Measurements from ENCODE around the gene CELF2.

The CELF2 gene

GRCh38 chr10:11313463-11313862, 295.8 kb downstream of the CELF2 start:
- no peak overlapping the region for H3K18ac ChIP-seq (ENCODE audit: low read length)
- H3K4me1 ChIP-seq (ENCODE audit: control insufficient read depth in 2 of 2, insufficient read depth in 1 of 2, low read depth in 1 of 2, low read length in 2 of 2), result no peaks in the 10 kb centered on the region
- no peak overlapping the region for H3K14ac ChIP-seq (ENCODE audit: low read length)
- no peaks in the 10 kb centered on the region for H3K79me1 ChIP-seq (ENCODE audit: low read depth, low read length)
- H3K4me3 ChIP-seq (ENCODE audit: low read length in 2 of 2), result no peak overlapping the region
- H3K23ac ChIP-seq (ENCODE audit: low read depth, low read length, poor library complexity), result no peak overlapping the region
- H2BK5ac ChIP-seq (ENCODE audit: low read length), result no peak overlapping the region
- H2BK15ac ChIP-seq (ENCODE audit: low read length), result no peak overlapping the region
- WGBS, 2 donors (ENCODE audit: extremely low coverage in 2 of 2, insufficient read length in 2 of 2, insufficient replicate concordance in 1 of 2), result no CpG with 5 or more reads among the region's 1 CpG
- H4K91ac ChIP-seq (ENCODE audit: low read depth, low read length, poor library complexity), result no peak overlapping the region
- no peak overlapping the region for H3K4ac ChIP-seq (ENCODE audit: low read length)
- H2AFZ ChIP-seq (ENCODE audit: low read length), result no peak overlapping the region
- no peak overlapping the region for H3K27ac ChIP-seq (replicated peaks; ENCODE audit: low read length)
- peaks cover 13 to 17% of the 10 kb centered on the region in 2 donors for H3K36me3 ChIP-seq (replicated peaks in 1 of 2; ENCODE audit: control insufficient read depth in 2 of 2, insufficient read depth in 2 of 2, low read length in 2 of 2)
- H3K9ac ChIP-seq (ENCODE audit: low read depth, low read length, poor library complexity), result no peak overlapping the region
- no peak for DNase-seq (ENCODE audit: low spot score)
- no peak overlapping the region for H2BK12ac ChIP-seq (ENCODE audit: low read length)
- peaks cover 5 to 35% of the 10 kb centered on the region in 2 donors for H3K9me3 ChIP-seq (replicated peaks in 1 of 2; ENCODE audit: control insufficient read depth in 2 of 2, insufficient read depth in 1 of 2, low read depth in 1 of 2, low read length in 2 of 2)
- H2BK120ac ChIP-seq (ENCODE audit: low read depth, low read length), result no peak overlapping the region
- no peaks in the 10 kb centered on the region for H3K27me3 ChIP-seq (ENCODE audit: control insufficient read depth in 3 of 3, insufficient read depth in 3 of 3, low read depth in 1 of 3, low read length in 3 of 3)
- no peak overlapping the region for H3K4me2 ChIP-seq (ENCODE audit: insufficient read depth, low read length, poor library complexity, severe bottlenecking)
- H2AK5ac ChIP-seq (ENCODE audit: low read depth, low read length), result no peak overlapping the region
- H4K8ac ChIP-seq (ENCODE audit: low read depth, low read length), result no peak overlapping the region

- no peak overlapping the region for H2AK5ac ChIP-seq (ENCODE audit: low read depth, low read length)
- H3K4ac ChIP-seq (ENCODE audit: low read length), result no peak overlapping the region
- no peak overlapping the region for H3K14ac ChIP-seq (ENCODE audit: low read length)
- H3K23ac ChIP-seq (ENCODE audit: low read depth, low read length, poor library complexity), result no peak overlapping the region
- no peak overlapping the region for H4K8ac ChIP-seq (ENCODE audit: low read depth, low read length)
- peaks cover 1 to 16% of the 10 kb centered on the region in 2 donors for H3K4me1 ChIP-seq (ENCODE audit: control insufficient read depth in 2 of 2, insufficient read depth in 1 of 2, low read depth in 1 of 2, low read length in 2 of 2)
- no peak overlapping the region for H2BK15ac ChIP-seq (ENCODE audit: low read length)
- no peak overlapping the region for H2BK5ac ChIP-seq (ENCODE audit: low read length)
- H3K9me3 ChIP-seq (replicated peaks in 1 of 2; ENCODE audit: control insufficient read depth in 2 of 2, insufficient read depth in 1 of 2, low read depth in 1 of 2, low read length in 2 of 2), result peaks cover 0 to 10% of the 10 kb centered on the region in 2 donors
- H3K4me2 ChIP-seq (ENCODE audit: insufficient read depth, low read length, poor library complexity, severe bottlenecking), result no peak overlapping the region
- no peak overlapping the region for H3K18ac ChIP-seq (ENCODE audit: low read length)
- no peaks in the 10 kb centered on the region for H3K27me3 ChIP-seq (ENCODE audit: control insufficient read depth in 3 of 3, insufficient read depth in 3 of 3, low read depth in 1 of 3, low read length in 3 of 3)
- H2AFZ ChIP-seq (ENCODE audit: low read length), result no peak overlapping the region
- H2BK120ac ChIP-seq (ENCODE audit: low read depth, low read length), result no peak overlapping the region
- H3K27ac ChIP-seq (replicated peaks; ENCODE audit: low read length), result no peak overlapping the region
- H4K91ac ChIP-seq (ENCODE audit: low read depth, low read length, poor library complexity), result no peak overlapping the region
- no peaks in the 10 kb centered on the region for H3K79me1 ChIP-seq (ENCODE audit: low read depth, low read length)
- WGBS, 2 donors (ENCODE audit: extremely low coverage in 2 of 2, insufficient read length in 2 of 2, insufficient replicate concordance in 1 of 2), result no CpG with 5 or more reads among the region's 7 CpGs
- no peak overlapping the region for H3K4me3 ChIP-seq (ENCODE audit: low read length in 2 of 2)
- no peak overlapping the region for H3K9ac ChIP-seq (ENCODE audit: low read depth, low read length, poor library complexity)
- peaks cover 13 to 22% of the 10 kb centered on the region in 2 donors for H3K36me3 ChIP-seq (replicated peaks in 1 of 2; ENCODE audit: control insufficient read depth in 2 of 2, insufficient read depth in 2 of 2, low read length in 2 of 2)
- no peak for DNase-seq (ENCODE audit: low spot score)
- no peak overlapping the region for H2BK12ac ChIP-seq (ENCODE audit: low read length)
These were observed 300.4 kb downstream of the CELF2 start for GRCh38 chr10:11317936-11318670.

GRCh38 chr10:11318826-11319598, 301.3 kb downstream of the CELF2 start:
- no peak overlapping the region for H3K4me3 ChIP-seq (ENCODE audit: low read length in 2 of 2)
- H3K9me3 ChIP-seq (replicated peaks in 1 of 2; ENCODE audit: control insufficient read depth in 2 of 2, insufficient read depth in 1 of 2, low read depth in 1 of 2, low read length in 2 of 2), result peaks cover 0 to 10% of the 10 kb centered on the region in 2 donors
- H2BK5ac ChIP-seq (ENCODE audit: low read length), result no peak overlapping the region
- H3K27me3 ChIP-seq (ENCODE audit: control insufficient read depth in 3 of 3, insufficient read depth in 3 of 3, low read depth in 1 of 3, low read length in 3 of 3), result no peaks in the 10 kb centered on the region
- H4K91ac ChIP-seq (ENCODE audit: low read depth, low read length, poor library complexity), result no peak overlapping the region
- no peak overlapping the region for H4K8ac ChIP-seq (ENCODE audit: low read depth, low read length)
- H2AFZ ChIP-seq (ENCODE audit: low read length), result no peak overlapping the region
- H2AK5ac ChIP-seq (ENCODE audit: low read depth, low read length), result no peak overlapping the region
- H3K18ac ChIP-seq (ENCODE audit: low read length), result no peak overlapping the region
- H3K27ac ChIP-seq (replicated peaks; ENCODE audit: low read length), result no peak overlapping the region
- peaks cover 1 to 18% of the 10 kb centered on the region in 2 donors for H3K4me1 ChIP-seq (ENCODE audit: control insufficient read depth in 2 of 2, insufficient read depth in 1 of 2, low read depth in 1 of 2, low read length in 2 of 2)
- no peak overlapping the region for H3K4ac ChIP-seq (ENCODE audit: low read length)
- no peak overlapping the region for H3K14ac ChIP-seq (ENCODE audit: low read length)
- H2BK12ac ChIP-seq (ENCODE audit: low read length), result no peak overlapping the region
- H3K9ac ChIP-seq (ENCODE audit: low read depth, low read length, poor library complexity), result no peak overlapping the region
- no peaks in the 10 kb centered on the region for H3K79me1 ChIP-seq (ENCODE audit: low read depth, low read length)
- no peak overlapping the region for H2BK120ac ChIP-seq (ENCODE audit: low read depth, low read length)
- no peak for DNase-seq (ENCODE audit: low spot score)
- WGBS, 2 donors (ENCODE audit: extremely low coverage in 2 of 2, insufficient read length in 2 of 2, insufficient replicate concordance in 1 of 2), result no CpG with 5 or more reads among the region's 26 CpGs
- H2BK15ac ChIP-seq (ENCODE audit: low read length), result no peak overlapping the region
- no peak overlapping the region for H3K23ac ChIP-seq (ENCODE audit: low read depth, low read length, poor library complexity)
- H3K36me3 ChIP-seq (replicated peaks in 1 of 2; ENCODE audit: control insufficient read depth in 2 of 2, insufficient read depth in 2 of 2, low read length in 2 of 2), result peaks cover 12 to 21% of the 10 kb centered on the region in 2 donors
- no peak overlapping the region for H3K4me2 ChIP-seq (ENCODE audit: insufficient read depth, low read length, poor library complexity, severe bottlenecking)

GRCh38 chr10:11319990-11320602, 302.4 kb downstream of the CELF2 start:
- H3K9ac ChIP-seq (ENCODE audit: low read depth, low read length, poor library complexity), result no peak overlapping the region
- no peak overlapping the region for H2BK5ac ChIP-seq (ENCODE audit: low read length)
- peaks cover 0 to 2% of the 10 kb centered on the region in 2 donors for H3K9me3 ChIP-seq (replicated peaks in 1 of 2; ENCODE audit: control insufficient read depth in 2 of 2, insufficient read depth in 1 of 2, low read depth in 1 of 2, low read length in 2 of 2)
- no peak overlapping the region for H3K23ac ChIP-seq (ENCODE audit: low read depth, low read length, poor library complexity)
- no peak overlapping the region for H2BK120ac ChIP-seq (ENCODE audit: low read depth, low read length)
- DNase-seq (ENCODE audit: low spot score), result no peak
- H3K4me1 ChIP-seq (ENCODE audit: control insufficient read depth in 2 of 2, insufficient read depth in 1 of 2, low read depth in 1 of 2, low read length in 2 of 2), result peaks cover 1 to 18% of the 10 kb centered on the region in 2 donors
- no peak overlapping the region for H3K14ac ChIP-seq (ENCODE audit: low read length)
- peaks cover 7 to 13% of the 10 kb centered on the region in 2 donors for H3K36me3 ChIP-seq (replicated peaks in 1 of 2; ENCODE audit: control insufficient read depth in 2 of 2, insufficient read depth in 2 of 2, low read length in 2 of 2)
- no peak overlapping the region for H3K4me3 ChIP-seq (ENCODE audit: low read length in 2 of 2)
- no peak overlapping the region for H2BK15ac ChIP-seq (ENCODE audit: low read length)
- H2BK12ac ChIP-seq (ENCODE audit: low read length), result no peak overlapping the region
- no peak overlapping the region for H3K4me2 ChIP-seq (ENCODE audit: insufficient read depth, low read length, poor library complexity, severe bottlenecking)
- H3K27me3 ChIP-seq (ENCODE audit: control insufficient read depth in 3 of 3, insufficient read depth in 3 of 3, low read depth in 1 of 3, low read length in 3 of 3), result no peaks in the 10 kb centered on the region
- no peaks in the 10 kb centered on the region for H3K79me1 ChIP-seq (ENCODE audit: low read depth, low read length)
- H3K4ac ChIP-seq (ENCODE audit: low read length), result no peak overlapping the region
- H4K91ac ChIP-seq (ENCODE audit: low read depth, low read length, poor library complexity), result no peak overlapping the region
- no peak overlapping the region for H3K27ac ChIP-seq (replicated peaks; ENCODE audit: low read length)
- no CpG with 5 or more reads among the region's 11 CpGs for WGBS, 2 donors (ENCODE audit: extremely low coverage in 2 of 2, insufficient read length in 2 of 2, insufficient replicate concordance in 1 of 2)
- no peak overlapping the region for H4K8ac ChIP-seq (ENCODE audit: low read depth, low read length)
- peak overlapping the region; percentile 5 for H3K18ac ChIP-seq (ENCODE audit: low read length)
- no peak overlapping the region for H2AK5ac ChIP-seq (ENCODE audit: low read depth, low read length)
- no peak overlapping the region for H2AFZ ChIP-seq (ENCODE audit: low read length)
